Right lobe of liver (tissue), 4 donors: ENCODE data around the gene MGAT4C.

Source experiments
- POLR2A ChIP-seq: fragments of 450-650 bp; IDR thresholded peaks from one replicate; pipeline ENCODE4 v1.6.1; 2017; ENCODE audit warnings: antibody characterized with exemption, mild to moderate bottlenecking
- TF ChIP-seq, protein P1 (sequence below), 4 donors: fragments of 200-600 bp in 3 of 4; fragments of 450-650 bp in 1 of 4; IDR thresholded peaks; one replicate each; pipeline versions ENCODE4 v1.5.1 to v1.8.0; 2016 to 2022; ENCODE audit warnings: antibody characterized with exemption in 4 of 4, mild to moderate bottlenecking in 2 of 4
- donor health status: DM: no; HTN: no; CAD: no.
- donor health status: DM: no; HTN: no; CAD: no.
- donor health status: DM: no; HTN: yes; CAD: no.

- TF ChIP-seq, protein P1, sequence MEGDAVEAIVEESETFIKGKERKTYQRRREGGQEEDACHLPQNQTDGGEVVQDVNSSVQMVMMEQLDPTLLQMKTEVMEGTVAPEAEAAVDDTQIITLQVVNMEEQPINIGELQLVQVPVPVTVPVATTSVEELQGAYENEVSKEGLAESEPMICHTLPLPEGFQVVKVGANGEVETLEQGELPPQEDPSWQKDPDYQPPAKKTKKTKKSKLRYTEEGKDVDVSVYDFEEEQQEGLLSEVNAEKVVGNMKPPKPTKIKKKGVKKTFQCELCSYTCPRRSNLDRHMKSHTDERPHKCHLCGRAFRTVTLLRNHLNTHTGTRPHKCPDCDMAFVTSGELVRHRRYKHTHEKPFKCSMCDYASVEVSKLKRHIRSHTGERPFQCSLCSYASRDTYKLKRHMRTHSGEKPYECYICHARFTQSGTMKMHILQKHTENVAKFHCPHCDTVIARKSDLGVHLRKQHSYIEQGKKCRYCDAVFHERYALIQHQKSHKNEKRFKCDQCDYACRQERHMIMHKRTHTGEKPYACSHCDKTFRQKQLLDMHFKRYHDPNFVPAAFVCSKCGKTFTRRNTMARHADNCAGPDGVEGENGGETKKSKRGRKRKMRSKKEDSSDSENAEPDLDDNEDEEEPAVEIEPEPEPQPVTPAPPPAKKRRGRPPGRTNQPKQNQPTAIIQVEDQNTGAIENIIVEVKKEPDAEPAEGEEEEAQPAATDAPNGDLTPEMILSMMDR (IDR thresholded peaks at IDR 0.05): no peak
- no peak for TF ChIP-seq POLR2A
Measured at GRCh38 chr12:86145156-86145555, 111.0 kb downstream of the MGAT4C start.
